Stimulated activated CD8-positive, alpha-beta memory T cell treated with anti-CD3 and anti-CD28 coated beads, Interleukin-4, amount 100 ng/mL, for 1 hour (primary cell): ENCODE results near the gene THOC3.
"Not testable (repeated sequence)": the region's sequence is repeated elsewhere in the genome, so short reads cannot be mapped to it uniquely, and the experiment has no call there.

Experiments
- DNase-seq, 2 donors: peaks; one replicate each; pipeline ENCODE4 v3.0.0-alpha.2; 2020; ENCODE audit warnings: low read depth in 2 of 2, low spot score in 1 of 2

The THOC3 gene

GRCh38 chr5:175967471-175968372 lies at the start of gene THOC3:
Gene THOC3 (minus strand): TSS chr5:175968315. CDS start chr5:175968208, 107 bp downstream.
- peak; percentile 24 to 49 for DNase-seq

- not testable (repeated sequence) for DNase-seq
These were observed 49.2 kb upstream of the THOC3 start for GRCh38 chr5:176017324-176017723.

GRCh38 chr5:176014360-176014759 lies 46.2 kb upstream of the THOC3 start:
- DNase-seq: not testable (repeated sequence)

- DNase-seq: not testable (repeated sequence)
These were observed 43.0 kb upstream of the THOC3 start for GRCh38 chr5:176011088-176011487.

- not testable (repeated sequence) for DNase-seq
These were observed 42.1 kb upstream of the THOC3 start for GRCh38 chr5:176010202-176010601.

- DNase-seq: not testable (repeated sequence)
These were observed 39.1 kb upstream of the THOC3 start for GRCh38 chr5:176007220-176007619.

- DNase-seq: not testable (repeated sequence)
These were observed 38.7 kb upstream of the THOC3 start for GRCh38 chr5:176006819-176007218.

- DNase-seq: not testable (repeated sequence)
These were observed 29.9 kb upstream of the THOC3 start for GRCh38 chr5:175997979-175998378.

GRCh38 chr5:175997495-175997894 lies 29.4 kb upstream of the THOC3 start:
- DNase-seq: not testable (repeated sequence)

- DNase-seq: not testable (repeated sequence)
These were observed 28.7 kb upstream of the THOC3 start for GRCh38 chr5:175996791-175997190.

GRCh38 chr5:175995506-175995905 lies 27.4 kb upstream of the THOC3 start:
- not testable (repeated sequence) for DNase-seq

- not testable (repeated sequence) for DNase-seq
These were observed 11.4 kb upstream of the THOC3 start for GRCh38 chr5:175979371-175979995.

GRCh38 chr5:175968381-175968780 lies 266 bp upstream of the THOC3 start:
- DNase-seq: not testable (repeated sequence)

GRCh38 chr5:175962329-175962728 lies 5.8 kb downstream of the THOC3 start:
- not testable (repeated sequence) for DNase-seq

- not testable (repeated sequence) for DNase-seq
These were observed 7.9 kb downstream of the THOC3 start for GRCh38 chr5:175960228-175960627.

- DNase-seq: not testable (repeated sequence)
These were observed 9.6 kb downstream of the THOC3 start for GRCh38 chr5:175958515-175958914.

GRCh38 chr5:175954107-175954506 lies 14.0 kb downstream of the THOC3 start:
- not testable (repeated sequence) for DNase-seq

- not testable (repeated sequence) for DNase-seq
These were observed 15.3 kb downstream of the THOC3 start for GRCh38 chr5:175952810-175953209.

GRCh38 chr5:175951339-175951969 lies 16.7 kb downstream of the THOC3 start:
- DNase-seq: not testable (repeated sequence)

- not testable (repeated sequence) for DNase-seq
These were observed 19.6 kb downstream of the THOC3 start for GRCh38 chr5:175948329-175949108.

- not testable (repeated sequence) for DNase-seq
These were observed 24.9 kb downstream of the THOC3 start for GRCh38 chr5:175943253-175943652.
